Keratinocyte (primary cell): Measurements from ENCODE around the gene FCMR. TPM values are rescaled to one million over a fixed set of nuclear protein-coding genes. Genes with fewer than 3 reads are reported as not detected.

ENCODE experiments used
- DNase-seq: peaks from one replicate; pipeline ENCODE4 v3.0.0-alpha.2; 2011; ENCODE audit warnings: low read depth, missing footprints, low spot score
- FAIRE-seq: peaks from 2 replicates; lab custom pipeline; 2011; peaks lifted over from hg19 to GRCh38; lab: Jason Lieb, UNC
- H2AFZ ChIP-seq: 2 replicates; pipeline ENCODE4 v1.6.0; 2012; ENCODE audit warnings: low read length, control low read depth, inconsistent platforms; ENCODE audit not compliant: control insufficient read depth
- H3K27ac ChIP-seq: 2 replicates; pipeline ENCODE4 v1.5.1; 2011; ENCODE audit warnings: low read length; ENCODE audit not compliant: control insufficient read depth, insufficient read depth
- H3K27me3 ChIP-seq: 3 replicates; pipeline ENCODE4 v1.6.0; 2011; ENCODE audit warnings: low read length; ENCODE audit not compliant: control insufficient read depth, insufficient read depth; ENCODE audit errors: extremely low read depth
- H3K36me3 ChIP-seq, 2 experiments: 2 replicates in 1 of 2; 3 replicates in 1 of 2; pipeline ENCODE4 v1.5.1; 2011; ENCODE audit warnings: low read length in 2 of 2, mild to moderate bottlenecking in 1 of 2; ENCODE audit not compliant: control insufficient read depth in 2 of 2, insufficient read depth in 2 of 2; ENCODE audit errors: extremely low read depth in 1 of 2
- H3K4me1 ChIP-seq: 3 replicates; pipeline ENCODE4 v1.5.1; 2011; ENCODE audit warnings: low read length; ENCODE audit not compliant: control insufficient read depth, insufficient read depth; ENCODE audit errors: extremely low read depth
- H3K4me2 ChIP-seq: 3 replicates; pipeline ENCODE4 v1.6.0; 2011; ENCODE audit warnings: low read depth, low read length; ENCODE audit not compliant: control insufficient read depth, insufficient read depth; ENCODE audit errors: extremely low read depth
- H3K4me3 ChIP-seq, 3 experiments: fragments of 200-600 bp in 1 of 3; sonication (generic) in 1 of 3; 2 replicates in 2 of 3; 3 replicates in 1 of 3; pipeline ENCODE4 v1.5.1; 2011 to 2016; ENCODE audit warnings: low read length in 3 of 3, mild to moderate bottlenecking in 3 of 3, control low read depth in 2 of 3, inconsistent platforms in 1 of 3, low read depth in 1 of 3, mixed read lengths in 1 of 3, mixed run types in 1 of 3, moderate library complexity in 1 of 3; ENCODE audit not compliant: control insufficient read depth in 2 of 3, insufficient read depth in 2 of 3; ENCODE audit errors: extremely low read depth in 1 of 3
- H3K79me2 ChIP-seq: 2 replicates; pipeline ENCODE4 v1.6.0; 2012; ENCODE audit warnings: low read length; ENCODE audit not compliant: control insufficient read depth, insufficient read depth
- H3K9ac ChIP-seq: 3 replicates; pipeline ENCODE4 v1.6.0; 2011; ENCODE audit warnings: low read length; ENCODE audit not compliant: control insufficient read depth, insufficient read depth; ENCODE audit errors: extremely low read depth
- H3K9me1 ChIP-seq: 3 replicates; pipeline ENCODE4 v1.6.0; 2011; ENCODE audit warnings: low read length; ENCODE audit not compliant: control insufficient read depth, insufficient read depth; ENCODE audit errors: extremely low read depth
- H3K9me3 ChIP-seq: 2 replicates; pipeline ENCODE4 v1.5.1; 2012; ENCODE audit warnings: low read depth, low read length; ENCODE audit not compliant: control insufficient read depth
- H4K20me1 ChIP-seq: 3 replicates; pipeline ENCODE4 v1.6.0; 2011; ENCODE audit warnings: low read length; ENCODE audit not compliant: control insufficient read depth, insufficient read depth; ENCODE audit errors: extremely low read depth
- EZH2 ChIP-seq: IDR thresholded peaks from one replicate; pipeline ENCODE4 v1.6.1; 2012; ENCODE audit warnings: inconsistent platforms, mild to moderate bottlenecking, low read length, moderate library complexity
- dilution Hi-C: fragments of 300-500 bp; cut with MboI; formaldehyde crosslinking; loops from one replicate; pipeline ENCODE4 v1.7.0; 2020; ENCODE audit warnings: low sequenced_read_pairs; ENCODE audit not compliant: extremely low pct_ligation_motif_present
- polyA plus RNA-seq, 5 experiments: library from polyadenylated mRNA; depleted of rRNA in 3 of 5; stranded (reverse) in 3 of 5; stranded (forward) in 1 of 5; unstranded in 1 of 5; fragments of >200 nt; gene quantifications; 1 replicate in 1 of 5; 2 replicates in 3 of 5; 3 replicates in 1 of 5; pipeline versions ENCODE4 v1.2.1 to v1.2.3, GENCODE V29; 2011 to 2012; ENCODE audit warnings: missing spikeins in 2 of 5, low read depth in 1 of 5, low replicate concordance in 1 of 5
- TF ChIP-seq, protein P1 (sequence below), 3 experiments: IDR thresholded peaks in 1 of 3; conservative IDR thresholded peaks in 1 of 3; optimal IDR thresholded peaks in 1 of 3; 2 replicates in 2 of 3; 3 replicates in 1 of 3; pipeline versions ENCODE3 to v1.5.1; 2011; ENCODE audit warnings: low read length in 3 of 3, mild to moderate bottlenecking in 3 of 3, moderate library complexity in 2 of 3, control low read depth in 1 of 3, inconsistent platforms in 1 of 3; ENCODE audit not compliant: insufficient read depth in 2 of 3; ENCODE audit errors: extremely low read depth in 1 of 3

Gene FCMR
- polyA plus RNA-seq, 1 donor (not counting 4 experiments of a cell fraction or from before 2014, with no cell fraction given): 1.8 TPM

DNA sequence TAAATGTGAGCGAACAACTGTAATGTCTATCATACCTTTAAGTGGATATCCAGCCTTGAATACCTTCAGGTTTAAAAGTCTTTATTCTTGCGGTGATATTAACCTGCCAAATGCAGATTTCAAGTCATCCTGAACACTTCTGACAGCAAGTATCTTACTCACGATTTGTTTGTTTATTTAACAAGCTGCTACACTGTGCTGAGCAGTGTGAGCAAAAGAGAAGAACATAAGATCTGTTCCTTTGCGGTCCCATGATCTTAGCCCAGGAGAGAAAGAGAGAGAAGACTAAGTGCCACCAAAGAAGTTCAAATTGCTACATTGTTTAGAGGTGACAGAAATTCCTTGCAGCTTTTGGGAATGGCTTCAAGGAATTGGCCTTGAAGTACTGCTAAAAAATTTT, 34.0 kb downstream of the FCMR start:
- Histone ChIP-seq H4K20me1 (no peaks in the 10 kb centered on the region), H3K4me3 (no peak overlapping the region), H3K36me3 (no peaks in the 10 kb centered on the region), H3K27ac (no peak overlapping the region), H2AFZ (no peak overlapping the region), H3K4me1 (peaks cover 64% of the 10 kb centered on the region), H3K9ac (no peak overlapping the region), H3K9me1 (no peaks in the 10 kb centered on the region), H3K4me2 (no peak overlapping the region), H3K9me3 (no peaks in the 10 kb centered on the region), H3K79me2 (no peaks in the 10 kb centered on the region), H3K27me3 (no peaks in the 10 kb centered on the region)
- TF ChIP-seq, protein P1, sequence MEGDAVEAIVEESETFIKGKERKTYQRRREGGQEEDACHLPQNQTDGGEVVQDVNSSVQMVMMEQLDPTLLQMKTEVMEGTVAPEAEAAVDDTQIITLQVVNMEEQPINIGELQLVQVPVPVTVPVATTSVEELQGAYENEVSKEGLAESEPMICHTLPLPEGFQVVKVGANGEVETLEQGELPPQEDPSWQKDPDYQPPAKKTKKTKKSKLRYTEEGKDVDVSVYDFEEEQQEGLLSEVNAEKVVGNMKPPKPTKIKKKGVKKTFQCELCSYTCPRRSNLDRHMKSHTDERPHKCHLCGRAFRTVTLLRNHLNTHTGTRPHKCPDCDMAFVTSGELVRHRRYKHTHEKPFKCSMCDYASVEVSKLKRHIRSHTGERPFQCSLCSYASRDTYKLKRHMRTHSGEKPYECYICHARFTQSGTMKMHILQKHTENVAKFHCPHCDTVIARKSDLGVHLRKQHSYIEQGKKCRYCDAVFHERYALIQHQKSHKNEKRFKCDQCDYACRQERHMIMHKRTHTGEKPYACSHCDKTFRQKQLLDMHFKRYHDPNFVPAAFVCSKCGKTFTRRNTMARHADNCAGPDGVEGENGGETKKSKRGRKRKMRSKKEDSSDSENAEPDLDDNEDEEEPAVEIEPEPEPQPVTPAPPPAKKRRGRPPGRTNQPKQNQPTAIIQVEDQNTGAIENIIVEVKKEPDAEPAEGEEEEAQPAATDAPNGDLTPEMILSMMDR (optimal IDR thresholded peaks at IDR 0.05 in 1 of 3, IDR thresholded peaks at IDR 0.05 in 1 of 3, conservative IDR thresholded peaks at IDR 0.05 in 1 of 3; ENCODE audit: extremely low read depth in 1 of 3, insufficient read depth in 2 of 3, low read length in 3 of 3): no peak
- TF ChIP-seq EZH2: no peak
- FAIRE-seq: no peak
- dilution Hi-C loops: no loop called here
- DNase-seq: no peak

DNA sequence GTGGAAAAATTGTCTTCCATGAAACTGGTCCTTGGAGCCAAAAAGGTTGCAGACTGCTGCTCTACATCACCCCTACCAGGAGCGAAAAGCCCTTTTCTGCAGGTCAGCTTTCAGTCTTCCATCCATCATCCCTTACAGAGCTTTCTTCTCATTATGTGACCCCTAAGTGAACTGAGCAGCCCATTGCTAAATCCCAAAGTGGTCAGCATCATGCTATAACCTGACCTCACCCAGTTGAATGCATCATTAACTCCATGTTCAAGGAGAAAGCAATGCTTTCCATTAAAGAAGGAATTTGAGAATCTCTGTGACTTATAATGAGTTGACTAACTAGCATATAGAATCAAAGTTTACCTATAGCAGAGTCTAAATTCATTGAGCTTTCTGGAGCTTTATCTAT, 34.9 kb downstream of the FCMR start:
- TF ChIP-seq EZH2: no peak
- TF ChIP-seq, protein P1 (optimal IDR thresholded peaks at IDR 0.05 in 1 of 3, IDR thresholded peaks at IDR 0.05 in 1 of 3, conservative IDR thresholded peaks at IDR 0.05 in 1 of 3; ENCODE audit: extremely low read depth in 1 of 3, insufficient read depth in 2 of 3, low read length in 3 of 3): no peak
- FAIRE-seq (no peak), DNase-seq (no peak)
- Histone ChIP-seq H3K36me3 (no peaks in the 10 kb centered on the region), H4K20me1 (no peaks in the 10 kb centered on the region), H3K79me2 (no peaks in the 10 kb centered on the region), H3K9me1 (no peaks in the 10 kb centered on the region), H3K9ac (no peak overlapping the region), H3K4me2 (no peak overlapping the region), H2AFZ (no peak overlapping the region), H3K27ac (no peak overlapping the region), H3K4me1 (peaks cover 56% of the 10 kb centered on the region), H3K9me3 (no peaks in the 10 kb centered on the region), H3K4me3 (no peak overlapping the region), H3K27me3 (no peaks in the 10 kb centered on the region)
- dilution Hi-C loops: no loop called here
